Retinal pigment epithelial cell (primary cell): ENCODE measurements around the gene FOXJ3.

Experiments
- DNase-seq: peaks from one replicate; pipeline ENCODE4 v3.0.0-alpha.2; 2010; ENCODE audit warnings: low read depth
- H3K4me3 ChIP-seq: 2 replicates; pipeline ENCODE4 v1.5.1; 2011; ENCODE audit warnings: mild to moderate bottlenecking, low read length, control low read depth, moderate library complexity
- CTCF ChIP-seq: conservative IDR thresholded peaks from 2 replicates; pipeline ENCODE4 v1.5.1; 2011; ENCODE audit warnings: low read depth, low read length, control low read depth, inconsistent platforms

The FOXJ3 gene

GRCh38 chr1:42369471-42369870 is 34.4 kb upstream of the FOXJ3 start:
- no peak overlapping the region for H3K4me3 ChIP-seq
- no peak for TF ChIP-seq CTCF
- DNase-seq = no peak

DNA sequence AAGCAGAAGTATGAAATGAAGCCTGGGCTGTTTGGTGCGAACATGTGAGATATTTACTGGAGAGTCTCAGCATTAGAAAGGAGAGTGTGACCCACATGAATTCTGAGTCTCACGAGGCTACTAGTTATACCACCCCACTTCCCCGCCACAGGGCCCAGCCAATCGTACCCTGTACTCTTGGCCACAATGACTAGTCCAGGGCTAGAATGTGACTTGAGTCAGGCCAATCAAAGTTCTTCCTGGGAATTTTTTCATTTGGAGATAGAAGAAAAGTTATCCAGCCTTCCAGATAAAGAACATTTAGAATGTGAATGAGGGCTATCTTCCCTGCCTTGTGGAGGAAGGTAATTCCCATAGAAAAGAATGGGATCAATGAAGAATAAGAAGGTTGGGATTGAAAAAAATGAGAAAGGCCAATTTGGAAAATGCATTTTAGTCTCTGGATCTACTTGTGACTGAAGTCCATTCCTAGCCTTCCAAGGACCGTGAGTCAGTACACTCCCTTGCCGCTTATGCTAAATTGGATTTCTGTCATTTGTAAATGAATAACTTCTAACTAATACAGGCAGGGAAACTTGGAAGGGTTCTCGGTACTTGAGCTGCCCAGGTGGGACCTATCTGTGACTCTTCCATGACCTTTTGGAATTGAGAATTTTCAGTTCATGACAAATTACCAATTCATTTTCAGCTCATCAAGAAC is 33.2 kb upstream of the FOXJ3 start:
- no peak for DNase-seq
- H3K4me3 ChIP-seq = no peak overlapping the region
- no peak for TF ChIP-seq CTCF

GRCh38 chr1:42365118-42365517 is 30.1 kb upstream of the FOXJ3 start:
- no peak for DNase-seq
- H3K4me3 ChIP-seq = no peak overlapping the region
- no peak for TF ChIP-seq CTCF

- TF ChIP-seq CTCF = no peak
- DNase-seq = no peak
- H3K4me3 ChIP-seq = no peak overlapping the region
Observed at GRCh38 chr1:42364542-42364941, 29.5 kb upstream of the FOXJ3 start.

DNA sequence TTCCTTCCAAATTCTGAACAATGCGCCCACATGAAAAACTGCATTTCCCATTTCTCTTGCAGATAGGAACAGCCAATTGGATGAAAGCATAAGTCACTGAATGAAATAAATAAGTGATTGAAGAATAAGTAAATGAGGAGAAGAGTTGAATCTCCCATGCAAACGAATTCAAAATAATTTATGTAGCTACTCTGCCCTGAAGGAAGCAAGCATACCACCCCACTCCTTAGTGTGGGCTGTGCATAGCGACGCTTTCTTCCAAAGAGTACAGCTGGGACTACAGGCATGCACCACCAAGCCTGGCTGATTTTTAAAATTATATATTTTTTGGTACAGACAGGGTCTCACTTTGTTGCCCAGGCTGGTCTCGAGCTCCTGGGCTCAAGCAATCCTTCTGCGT is 29.1 kb upstream of the FOXJ3 start:
- no peak for TF ChIP-seq CTCF
- no peak overlapping the region for H3K4me3 ChIP-seq
- DNase-seq = no peak

- no peak for TF ChIP-seq CTCF
- H3K4me3 ChIP-seq = no peak overlapping the region
- no peak for DNase-seq
Observed at GRCh38 chr1:42359466-42359865, 24.4 kb upstream of the FOXJ3 start.

- DNase-seq = no peak
- TF ChIP-seq CTCF = no peak
- no peak overlapping the region for H3K4me3 ChIP-seq
Observed at GRCh38 chr1:42358791-42359190, 23.8 kb upstream of the FOXJ3 start.
